ENCODE data around the gene NEAT1. TPM values are rescaled to one million over a fixed set of nuclear protein-coding genes. Genes with fewer than 3 reads are reported as not detected.

The NEAT1 gene
- total RNA-seq, 1 donor from 2014 or later, result 269 TPM

DNA sequence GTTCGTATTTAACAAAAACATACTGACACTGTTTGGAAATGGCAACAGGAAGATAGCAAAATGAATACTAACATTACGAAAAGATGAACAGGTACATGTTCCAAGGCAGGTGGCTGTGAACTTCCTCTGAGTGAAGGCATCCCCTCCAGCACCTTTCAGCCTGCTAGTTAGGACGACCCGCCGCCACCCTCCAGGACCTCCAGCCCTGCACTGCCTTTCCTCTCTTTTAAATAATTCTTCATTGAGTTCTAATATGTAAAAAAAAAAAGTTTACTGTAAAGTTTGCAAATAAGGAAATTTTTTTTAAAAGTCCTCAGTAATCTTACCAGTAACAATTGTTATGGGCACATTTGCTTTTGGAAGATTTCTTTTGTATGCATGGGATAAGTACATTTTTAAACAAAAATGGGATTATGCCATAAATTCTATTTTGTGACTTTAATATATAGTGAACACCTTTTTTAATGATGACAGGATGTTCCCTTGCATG lies 6.0 kb downstream of the NEAT1 start:
- TF ChIP-seq, protein P1, sequence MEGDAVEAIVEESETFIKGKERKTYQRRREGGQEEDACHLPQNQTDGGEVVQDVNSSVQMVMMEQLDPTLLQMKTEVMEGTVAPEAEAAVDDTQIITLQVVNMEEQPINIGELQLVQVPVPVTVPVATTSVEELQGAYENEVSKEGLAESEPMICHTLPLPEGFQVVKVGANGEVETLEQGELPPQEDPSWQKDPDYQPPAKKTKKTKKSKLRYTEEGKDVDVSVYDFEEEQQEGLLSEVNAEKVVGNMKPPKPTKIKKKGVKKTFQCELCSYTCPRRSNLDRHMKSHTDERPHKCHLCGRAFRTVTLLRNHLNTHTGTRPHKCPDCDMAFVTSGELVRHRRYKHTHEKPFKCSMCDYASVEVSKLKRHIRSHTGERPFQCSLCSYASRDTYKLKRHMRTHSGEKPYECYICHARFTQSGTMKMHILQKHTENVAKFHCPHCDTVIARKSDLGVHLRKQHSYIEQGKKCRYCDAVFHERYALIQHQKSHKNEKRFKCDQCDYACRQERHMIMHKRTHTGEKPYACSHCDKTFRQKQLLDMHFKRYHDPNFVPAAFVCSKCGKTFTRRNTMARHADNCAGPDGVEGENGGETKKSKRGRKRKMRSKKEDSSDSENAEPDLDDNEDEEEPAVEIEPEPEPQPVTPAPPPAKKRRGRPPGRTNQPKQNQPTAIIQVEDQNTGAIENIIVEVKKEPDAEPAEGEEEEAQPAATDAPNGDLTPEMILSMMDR (IDR thresholded peaks at IDR 0.05; ENCODE audit: unreplicated experiment), result no peak
- H3K4me3 Mint-ChIP-seq, result no peak overlapping the region
- no peaks in the 10 kb centered on the region for H3K9me3 Mint-ChIP-seq
- H3K27ac Mint-ChIP-seq, result peak overlapping the region; percentile 100
- no peaks in the 10 kb centered on the region for H3K27me3 Mint-ChIP-seq (ENCODE audit: low read depth)
- H3K36me3 Mint-ChIP-seq, result peaks cover 12% of the 10 kb centered on the region
- no peak for DNase-seq (ENCODE audit: low spot score in 2 of 2, unreplicated experiment in 2 of 2)
- peaks cover 71% of the 10 kb centered on the region for H3K4me1 Mint-ChIP-seq

GRCh38 chr11:65429068-65429681 lies 6.6 kb downstream of the NEAT1 start:
- H3K4me3 Mint-ChIP-seq, result peak overlapping the region; percentile 23
- H3K4me1 Mint-ChIP-seq, result peaks cover 68% of the 10 kb centered on the region
- H3K27ac Mint-ChIP-seq, result peak overlapping the region; percentile 89
- H3K9me3 Mint-ChIP-seq, result no peaks in the 10 kb centered on the region
- H3K27me3 Mint-ChIP-seq (ENCODE audit: low read depth), result no peaks in the 10 kb centered on the region
- no peak for DNase-seq (ENCODE audit: low spot score in 2 of 2, unreplicated experiment in 2 of 2)
- TF ChIP-seq, protein P1 (IDR thresholded peaks at IDR 0.05; ENCODE audit: unreplicated experiment), result no peak
- H3K36me3 Mint-ChIP-seq, result peaks cover 12% of the 10 kb centered on the region

DNA sequence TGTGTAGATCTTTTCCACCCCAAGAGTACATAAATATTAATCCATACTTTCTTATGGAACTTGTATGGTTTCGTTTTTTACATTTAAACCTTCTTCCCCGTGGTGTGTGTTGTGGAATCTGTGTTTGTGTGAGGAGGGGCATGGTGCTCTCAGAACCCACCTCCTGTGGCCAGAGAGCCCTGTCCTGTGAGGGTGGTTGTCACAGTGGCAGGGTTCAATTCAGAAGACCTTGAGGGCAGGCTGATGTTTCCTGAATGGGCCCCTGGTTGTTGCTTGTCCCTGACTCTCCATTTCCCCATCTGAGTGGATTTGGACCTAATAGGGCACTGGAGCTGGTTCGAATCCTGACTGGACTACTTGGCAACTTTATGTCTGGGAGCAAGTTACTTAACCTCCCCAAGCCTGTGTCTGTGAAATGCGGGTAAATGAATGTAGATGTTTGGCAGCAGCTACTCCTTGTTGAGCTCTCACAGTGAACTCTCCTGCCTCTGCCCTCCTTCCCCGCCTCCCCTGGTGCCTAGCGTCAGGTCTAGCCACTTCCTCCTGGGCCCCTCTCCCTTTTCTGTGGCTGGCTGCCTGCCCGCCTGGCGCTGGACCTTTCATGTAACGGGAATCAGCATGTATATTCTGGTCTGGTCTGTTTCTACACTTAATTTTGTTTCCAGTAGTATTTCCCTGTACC lies 7.3 kb downstream of the NEAT1 start:
- DNase-seq (ENCODE audit: low spot score in 2 of 2, unreplicated experiment in 2 of 2), result no peak
- Mint-ChIP-seq H3K4me1 (peaks cover 61% of the 10 kb centered on the region), H3K27ac (peak overlapping the region; percentile 89), H3K36me3 (peaks cover 18% of the 10 kb centered on the region), H3K4me3 (peak overlapping the region; percentile 7), H3K9me3 (no peaks in the 10 kb centered on the region), H3K27me3 (ENCODE audit: low read depth) (no peaks in the 10 kb centered on the region)
- TF ChIP-seq, protein P1 (IDR thresholded peaks at IDR 0.05; ENCODE audit: unreplicated experiment), result no peak

DNA sequence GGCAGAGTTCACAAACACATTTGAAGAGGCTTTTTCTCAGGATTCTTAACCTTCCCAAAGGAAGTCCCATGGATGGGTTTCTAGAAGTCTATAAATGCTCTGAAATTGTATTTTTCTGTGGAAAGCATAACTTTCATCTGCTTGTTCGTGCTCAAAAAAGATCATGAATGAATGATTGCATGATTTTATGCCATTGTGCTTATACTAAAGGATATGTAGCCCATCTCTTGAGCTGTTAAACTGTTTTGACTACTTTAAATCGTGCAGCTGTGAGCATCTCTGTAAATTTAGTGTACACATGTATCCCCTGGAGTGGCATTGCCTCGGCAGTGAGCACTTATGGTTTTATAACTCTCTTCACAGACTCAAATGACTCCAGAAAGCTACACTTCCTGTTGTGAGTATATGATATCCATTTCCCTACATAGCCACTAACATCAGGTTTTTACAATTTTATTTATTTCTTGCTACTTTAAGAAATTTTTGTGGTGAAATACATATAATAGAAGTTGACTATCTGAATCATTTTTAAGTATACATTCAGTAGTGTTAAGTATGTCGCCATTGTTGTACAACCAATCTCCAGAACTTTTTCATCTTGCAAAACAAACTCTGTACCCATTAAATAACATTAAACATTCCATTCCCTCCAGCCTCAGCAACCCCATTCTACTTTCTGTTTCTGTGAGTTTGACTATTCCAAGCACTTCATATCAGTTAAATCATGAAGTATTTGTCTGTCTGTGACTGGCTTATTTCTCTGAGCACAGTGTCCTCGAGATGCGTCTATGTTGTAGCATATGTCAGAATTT lies 8.0 kb downstream of the NEAT1 start:
- H3K27ac Mint-ChIP-seq, result peak overlapping the region; percentile 89
- H3K9me3 Mint-ChIP-seq, result no peaks in the 10 kb centered on the region
- DNase-seq (ENCODE audit: low spot score in 2 of 2, unreplicated experiment in 2 of 2), result no peak
- H3K4me1 Mint-ChIP-seq, result peaks cover 54% of the 10 kb centered on the region
- peak overlapping the region; percentile 7 for H3K4me3 Mint-ChIP-seq
- no peaks in the 10 kb centered on the region for H3K27me3 Mint-ChIP-seq (ENCODE audit: low read depth)
- TF ChIP-seq, protein P1 (IDR thresholded peaks at IDR 0.05; ENCODE audit: unreplicated experiment), result no peak
- peaks cover 24% of the 10 kb centered on the region for H3K36me3 Mint-ChIP-seq

DNA sequence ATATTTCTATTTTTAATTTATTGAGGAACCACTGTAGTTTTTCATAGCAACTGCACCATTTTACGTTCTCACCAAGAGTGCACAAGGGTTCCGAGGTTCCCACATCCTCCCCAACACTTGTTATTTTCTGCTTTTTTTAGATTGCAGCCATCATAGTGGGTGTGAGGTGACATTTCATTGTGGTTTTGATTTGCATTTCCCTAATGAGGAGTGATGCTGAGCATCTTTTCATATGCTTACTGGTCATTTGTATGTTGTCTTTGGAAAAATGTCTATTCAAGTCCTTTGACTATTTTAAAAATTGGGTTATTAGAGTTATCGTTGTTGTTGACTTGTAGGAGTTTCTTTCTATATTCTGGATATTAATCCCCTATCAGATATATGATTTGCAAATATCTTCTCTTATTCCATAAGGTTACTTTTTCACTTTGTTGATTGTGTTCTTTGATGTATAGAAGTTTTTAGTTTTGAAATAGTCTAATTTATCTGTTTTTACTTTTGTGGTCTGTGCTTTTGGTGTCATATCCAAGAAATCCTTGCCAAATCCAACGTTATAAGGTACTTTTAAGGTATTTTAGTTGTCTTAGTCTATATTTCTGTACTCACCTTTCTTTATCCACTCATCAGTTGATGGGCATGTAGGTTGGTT lies 9.0 kb downstream of the NEAT1 start:
- H3K27ac Mint-ChIP-seq, result peak overlapping the region; percentile 36
- H3K4me1 Mint-ChIP-seq, result peaks cover 44% of the 10 kb centered on the region
- TF ChIP-seq, protein P1 (IDR thresholded peaks at IDR 0.05; ENCODE audit: unreplicated experiment), result no peak
- H3K27me3 Mint-ChIP-seq (ENCODE audit: low read depth), result no peaks in the 10 kb centered on the region
- peaks cover 30% of the 10 kb centered on the region for H3K36me3 Mint-ChIP-seq
- H3K4me3 Mint-ChIP-seq, result no peak overlapping the region
- no peaks in the 10 kb centered on the region for H3K9me3 Mint-ChIP-seq
- no peak for DNase-seq (ENCODE audit: low spot score in 2 of 2, unreplicated experiment in 2 of 2)
